ENCODE data around the gene LRRC15.

DNA sequence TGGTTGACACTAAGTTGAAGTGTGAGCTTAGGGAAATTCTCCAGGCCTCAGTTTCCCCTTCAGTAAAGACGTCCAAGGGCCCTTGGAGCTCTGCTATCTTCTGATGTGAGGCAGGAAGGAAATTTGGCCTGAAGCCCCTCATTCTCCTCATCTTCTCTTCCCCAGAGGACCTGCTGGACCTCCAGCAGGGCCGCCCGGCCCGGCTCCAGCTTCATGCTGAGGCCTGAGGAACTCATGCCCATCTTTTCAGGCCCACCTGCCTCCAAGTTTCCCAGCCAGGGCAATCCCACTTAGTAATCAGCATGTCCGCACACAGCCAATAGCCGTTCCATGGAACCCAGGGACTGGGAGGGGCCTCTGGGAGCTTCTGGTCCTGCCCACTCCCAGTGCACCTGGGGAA is 4.0 kb downstream of the LRRC15 start:
- no peak for TF ChIP-seq POLR2AphosphoS5 (IDR thresholded peaks at IDR 0.05)
- TF ChIP-seq, protein P1, sequence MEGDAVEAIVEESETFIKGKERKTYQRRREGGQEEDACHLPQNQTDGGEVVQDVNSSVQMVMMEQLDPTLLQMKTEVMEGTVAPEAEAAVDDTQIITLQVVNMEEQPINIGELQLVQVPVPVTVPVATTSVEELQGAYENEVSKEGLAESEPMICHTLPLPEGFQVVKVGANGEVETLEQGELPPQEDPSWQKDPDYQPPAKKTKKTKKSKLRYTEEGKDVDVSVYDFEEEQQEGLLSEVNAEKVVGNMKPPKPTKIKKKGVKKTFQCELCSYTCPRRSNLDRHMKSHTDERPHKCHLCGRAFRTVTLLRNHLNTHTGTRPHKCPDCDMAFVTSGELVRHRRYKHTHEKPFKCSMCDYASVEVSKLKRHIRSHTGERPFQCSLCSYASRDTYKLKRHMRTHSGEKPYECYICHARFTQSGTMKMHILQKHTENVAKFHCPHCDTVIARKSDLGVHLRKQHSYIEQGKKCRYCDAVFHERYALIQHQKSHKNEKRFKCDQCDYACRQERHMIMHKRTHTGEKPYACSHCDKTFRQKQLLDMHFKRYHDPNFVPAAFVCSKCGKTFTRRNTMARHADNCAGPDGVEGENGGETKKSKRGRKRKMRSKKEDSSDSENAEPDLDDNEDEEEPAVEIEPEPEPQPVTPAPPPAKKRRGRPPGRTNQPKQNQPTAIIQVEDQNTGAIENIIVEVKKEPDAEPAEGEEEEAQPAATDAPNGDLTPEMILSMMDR (IDR thresholded peaks at IDR 0.05) = no peak
- no peak for TF ChIP-seq POLR2A (IDR thresholded peaks at IDR 0.05)
